ENCODE data around the gene MGAT2. TPM values are rescaled to one million over a fixed set of nuclear protein-coding genes. Genes with fewer than 3 reads are reported as not detected.
A peak's percentile ranks its signal among the peaks of the same experiment; 100 is the strongest.

The MGAT2 gene
- total RNA-seq, 1 donor from 2014 or later, result 47.0 TPM

- Mint-ChIP-seq H3K4me1 (ENCODE audit: unreplicated experiment) (peaks cover 12% of the 10 kb centered on the region), H3K27me3 (ENCODE audit: unreplicated experiment) (peaks cover 17% of the 10 kb centered on the region), H3K9me3 (ENCODE audit: unreplicated experiment) (no peaks in the 10 kb centered on the region), H3K4me3 (ENCODE audit: unreplicated experiment) (no peak overlapping the region), H3K36me3 (ENCODE audit: low read depth, unreplicated experiment) (peaks cover 20% of the 10 kb centered on the region), H3K27ac (ENCODE audit: unreplicated experiment) (peak overlapping the region; percentile 64)
- DNase-seq (ENCODE audit: low spot score), result no peak
- TF ChIP-seq CTCF (IDR thresholded peaks at IDR 0.05; ENCODE audit: unreplicated experiment), result no peak
These were observed 17.0 kb downstream of the MGAT2 start for GRCh38 chr14:49637534-49638078.

GRCh38 chr14:49640540-49641417 is 20.2 kb downstream of the MGAT2 start:
- Mint-ChIP-seq H3K4me1 (ENCODE audit: unreplicated experiment) (peaks cover 4% of the 10 kb centered on the region), H3K36me3 (ENCODE audit: low read depth, unreplicated experiment) (peaks cover 17% of the 10 kb centered on the region), H3K27me3 (ENCODE audit: unreplicated experiment) (peaks cover 6% of the 10 kb centered on the region), H3K9me3 (ENCODE audit: unreplicated experiment) (no peaks in the 10 kb centered on the region), H3K4me3 (ENCODE audit: unreplicated experiment) (no peak overlapping the region), H3K27ac (ENCODE audit: unreplicated experiment) (no peak overlapping the region)
- no peak for DNase-seq (ENCODE audit: low spot score)
- no peak for TF ChIP-seq CTCF (IDR thresholded peaks at IDR 0.05; ENCODE audit: unreplicated experiment)

GRCh38 chr14:49641697-49642129 is 21.1 kb downstream of the MGAT2 start:
- peaks cover 3% of the 10 kb centered on the region for H3K4me1 Mint-ChIP-seq (ENCODE audit: unreplicated experiment)
- no peak for DNase-seq (ENCODE audit: low spot score)
- H3K27me3 Mint-ChIP-seq (ENCODE audit: unreplicated experiment), result peaks cover 2% of the 10 kb centered on the region
- H3K36me3 Mint-ChIP-seq (ENCODE audit: low read depth, unreplicated experiment), result peaks cover 14% of the 10 kb centered on the region
- no peaks in the 10 kb centered on the region for H3K9me3 Mint-ChIP-seq (ENCODE audit: unreplicated experiment)
- TF ChIP-seq CTCF (IDR thresholded peaks at IDR 0.05; ENCODE audit: unreplicated experiment), result no peak
- H3K27ac Mint-ChIP-seq (ENCODE audit: unreplicated experiment), result peak overlapping the region; percentile 10
- no peak overlapping the region for H3K4me3 Mint-ChIP-seq (ENCODE audit: unreplicated experiment)

DNA sequence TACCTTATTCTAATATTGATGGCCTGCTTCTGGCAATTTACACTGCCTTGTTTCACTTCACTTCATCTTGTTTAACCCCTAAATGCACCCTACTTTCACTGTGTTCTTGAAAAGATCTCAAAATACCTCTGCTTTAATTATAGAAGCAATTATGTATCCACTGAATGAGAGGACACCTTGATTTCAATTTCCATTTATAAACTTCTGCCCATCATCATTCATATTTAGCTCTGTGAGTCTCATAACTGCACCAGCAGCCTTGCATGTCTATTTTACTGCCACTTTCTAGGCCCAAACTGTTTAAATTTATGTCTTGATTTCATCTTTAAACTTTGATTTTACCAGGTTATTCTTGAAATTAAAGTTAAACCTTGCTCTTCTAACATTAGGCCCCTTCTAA is 21.6 kb downstream of the MGAT2 start:
- Mint-ChIP-seq H3K4me3 (ENCODE audit: unreplicated experiment) (no peak overlapping the region), H3K27ac (ENCODE audit: unreplicated experiment) (peak overlapping the region; percentile 10), H3K36me3 (ENCODE audit: low read depth, unreplicated experiment) (peaks cover 11% of the 10 kb centered on the region), H3K27me3 (ENCODE audit: unreplicated experiment) (peaks cover 2% of the 10 kb centered on the region), H3K9me3 (ENCODE audit: unreplicated experiment) (no peaks in the 10 kb centered on the region), H3K4me1 (ENCODE audit: unreplicated experiment) (no peaks in the 10 kb centered on the region)
- DNase-seq (ENCODE audit: low spot score), result no peak
- TF ChIP-seq CTCF (IDR thresholded peaks at IDR 0.05; ENCODE audit: unreplicated experiment), result no peak

DNA sequence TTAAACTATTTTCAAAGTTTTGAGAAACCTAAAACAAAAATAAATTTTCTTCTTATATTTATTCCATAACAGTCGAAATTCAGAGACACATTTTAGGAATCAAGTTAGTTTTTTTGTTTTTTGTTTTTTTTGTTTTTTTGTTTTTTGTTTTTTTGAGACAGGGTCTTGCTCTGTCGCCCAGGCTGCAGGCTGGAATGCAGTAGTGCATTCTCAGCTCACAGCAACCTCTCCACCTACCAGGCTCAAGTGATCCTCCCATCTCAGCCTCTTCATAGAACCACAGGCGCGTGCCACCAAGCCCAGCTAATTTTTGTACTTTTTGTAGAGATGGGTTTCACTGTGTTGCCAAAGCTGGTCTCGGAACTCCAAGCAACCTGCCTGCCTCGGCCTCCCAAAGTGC is 32.9 kb downstream of the MGAT2 start:
- no peak for TF ChIP-seq CTCF (IDR thresholded peaks at IDR 0.05; ENCODE audit: unreplicated experiment)
- DNase-seq (ENCODE audit: low spot score), result no peak
- Mint-ChIP-seq H3K27ac (ENCODE audit: unreplicated experiment) (no peak overlapping the region), H3K36me3 (ENCODE audit: low read depth, unreplicated experiment) (no peaks in the 10 kb centered on the region), H3K4me3 (ENCODE audit: unreplicated experiment) (no peak overlapping the region), H3K27me3 (ENCODE audit: unreplicated experiment) (no peaks in the 10 kb centered on the region), H3K9me3 (ENCODE audit: unreplicated experiment) (no peaks in the 10 kb centered on the region), H3K4me1 (ENCODE audit: unreplicated experiment) (no peaks in the 10 kb centered on the region)
